Measurements from ENCODE around the gene ACTN3.

The ACTN3 gene

DNA sequence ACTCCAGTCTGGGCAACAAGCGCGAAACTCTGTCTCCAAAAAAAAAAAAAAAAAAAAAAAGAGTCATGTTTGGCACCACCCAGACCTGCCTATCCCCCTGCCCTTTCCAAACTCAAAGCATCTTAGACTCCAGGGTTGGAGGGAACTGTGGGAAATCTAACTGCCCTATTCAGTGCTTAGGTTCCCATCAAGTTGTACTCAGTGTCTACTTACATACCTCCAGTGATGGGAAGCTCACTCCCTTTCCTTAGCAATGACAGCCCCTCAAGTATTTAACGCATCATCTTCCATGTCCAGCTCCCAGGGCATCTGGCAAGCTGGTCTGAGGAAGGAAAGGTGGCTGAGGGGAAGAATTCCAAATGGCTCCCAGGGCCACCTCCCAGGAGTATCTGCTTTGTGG lies 3.0 kb downstream of the ACTN3 start:
- no peak for TF ChIP-seq POLR2A (IDR thresholded peaks at IDR 0.05; ENCODE audit: low read depth, low read length)
- DNase-seq (ENCODE audit: insufficient read length, low spot score) (no peak), FAIRE-seq (no peak)

DNA sequence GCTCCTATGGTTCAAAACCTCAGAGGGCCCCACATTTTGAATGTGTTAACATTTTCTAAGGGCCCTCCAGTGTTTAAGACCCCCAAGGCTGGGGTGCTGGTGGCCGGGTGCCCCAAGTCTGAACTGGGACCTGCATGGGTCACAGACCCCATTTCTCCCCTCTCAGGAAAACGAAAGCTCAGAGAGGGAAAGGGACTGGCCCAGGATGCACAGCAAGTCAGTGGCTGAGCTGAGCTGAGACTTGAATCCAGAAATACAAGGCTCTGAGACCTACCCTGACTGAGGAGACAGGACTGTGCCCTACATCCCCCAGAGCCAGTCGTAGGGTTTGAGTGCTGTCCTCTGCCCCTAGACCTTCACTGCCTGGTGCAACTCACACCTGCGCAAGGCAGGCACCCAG lies 4.2 kb downstream of the ACTN3 start:
- no peak for TF ChIP-seq POLR2A (IDR thresholded peaks at IDR 0.05; ENCODE audit: low read depth, low read length)
- DNase-seq (ENCODE audit: insufficient read length, low spot score) (no peak), FAIRE-seq (no peak)

DNA sequence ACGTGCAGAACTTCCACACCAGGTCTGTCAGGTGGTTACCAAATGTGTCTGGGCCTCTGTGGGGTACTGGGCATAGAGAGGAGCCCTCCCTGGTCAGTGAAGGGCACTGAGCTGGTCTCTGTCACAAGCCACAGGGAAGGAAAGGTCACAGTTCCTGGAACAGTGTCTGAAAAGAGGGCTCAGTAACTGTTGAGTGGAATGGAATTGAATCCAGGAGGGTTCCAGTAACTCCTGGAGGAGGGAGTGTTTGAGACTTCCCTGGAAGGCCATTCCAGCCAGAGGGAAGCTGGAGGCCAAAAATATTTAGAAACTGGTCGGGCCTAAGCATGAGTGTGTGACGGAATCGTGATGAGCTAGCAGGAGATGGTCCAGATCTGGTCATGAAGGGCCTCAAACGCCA lies 7.9 kb downstream of the ACTN3 start:
- no peak for TF ChIP-seq POLR2A (IDR thresholded peaks at IDR 0.05; ENCODE audit: low read depth, low read length)
- DNase-seq (ENCODE audit: insufficient read length, low spot score) (no peak), FAIRE-seq (no peak)

DNA sequence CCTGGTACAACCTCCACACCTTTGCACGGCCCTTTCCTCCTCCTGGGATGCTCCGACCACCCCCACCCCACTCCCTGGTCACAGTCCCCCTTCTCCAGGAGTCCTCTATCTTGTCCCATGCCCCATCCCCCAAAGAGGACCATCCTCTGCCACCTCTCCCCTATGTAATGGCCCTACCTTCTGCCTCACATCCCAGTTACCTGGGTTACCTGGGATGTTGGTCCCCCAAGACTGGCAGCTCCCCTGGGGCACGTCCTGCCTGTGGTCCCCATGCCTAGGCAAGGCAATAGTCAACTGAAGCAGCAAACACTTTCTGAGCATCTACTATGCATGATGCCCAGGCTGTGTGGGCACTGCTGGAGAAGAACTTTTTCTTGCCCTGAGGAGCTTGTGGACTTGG lies 8.7 kb downstream of the ACTN3 start:
- no peak for TF ChIP-seq POLR2A (IDR thresholded peaks at IDR 0.05; ENCODE audit: low read depth, low read length)
- DNase-seq (ENCODE audit: insufficient read length, low spot score) (no peak), FAIRE-seq (no peak)

DNA sequence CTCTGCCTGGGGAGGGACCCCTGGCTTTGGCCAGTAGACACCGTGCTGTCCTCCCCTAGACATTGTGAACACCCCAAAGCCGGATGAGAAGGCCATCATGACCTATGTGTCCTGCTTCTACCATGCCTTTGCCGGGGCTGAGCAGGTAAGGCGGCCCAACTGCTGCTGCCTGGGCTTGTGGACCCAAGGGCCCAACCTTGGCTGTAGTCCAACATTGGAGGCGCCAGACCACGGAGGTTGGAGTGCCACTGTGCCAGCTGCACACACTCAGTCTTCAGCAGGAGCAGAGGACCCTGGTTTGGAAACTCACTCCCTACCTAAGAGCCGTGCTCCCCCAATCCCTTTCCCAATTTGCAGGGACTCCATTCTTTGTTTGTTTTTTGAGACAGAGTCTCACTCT lies 9.4 kb downstream of the ACTN3 start:
- no peak for TF ChIP-seq POLR2A (IDR thresholded peaks at IDR 0.05; ENCODE audit: low read depth, low read length)
- FAIRE-seq (no peak), DNase-seq (ENCODE audit: insufficient read length, low spot score) (no peak)

DNA sequence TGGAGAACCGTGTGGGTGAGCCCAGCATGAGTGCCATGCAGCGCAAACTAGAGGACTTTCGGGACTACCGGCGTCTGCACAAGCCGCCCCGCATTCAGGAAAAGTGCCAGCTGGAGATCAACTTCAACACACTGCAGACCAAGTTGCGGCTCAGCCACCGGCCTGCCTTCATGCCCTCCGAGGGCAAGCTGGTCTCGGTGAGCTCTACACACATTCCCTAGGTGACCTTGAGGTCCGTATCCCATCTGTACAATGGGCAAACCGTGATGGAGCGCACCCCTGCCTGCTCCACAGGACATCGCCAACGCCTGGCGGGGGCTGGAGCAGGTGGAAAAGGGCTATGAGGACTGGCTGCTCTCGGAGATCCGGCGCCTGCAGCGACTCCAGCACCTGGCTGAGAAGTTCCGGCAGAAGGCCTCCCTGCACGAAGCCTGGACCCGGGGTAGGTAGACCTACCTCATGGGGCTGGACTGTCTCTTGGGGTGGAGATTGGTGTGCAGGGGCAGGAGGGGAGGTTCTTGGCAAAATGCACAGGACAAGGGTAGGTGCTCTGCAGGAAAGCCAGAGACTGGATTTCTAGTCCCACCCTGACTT lies 11.1 kb downstream of the ACTN3 start:
- FAIRE-seq: no peak
- TF ChIP-seq POLR2A (IDR thresholded peaks at IDR 0.05; ENCODE audit: low read depth, low read length): no peak
- DNase-seq (ENCODE audit: insufficient read length, low spot score): no peak

DNA sequence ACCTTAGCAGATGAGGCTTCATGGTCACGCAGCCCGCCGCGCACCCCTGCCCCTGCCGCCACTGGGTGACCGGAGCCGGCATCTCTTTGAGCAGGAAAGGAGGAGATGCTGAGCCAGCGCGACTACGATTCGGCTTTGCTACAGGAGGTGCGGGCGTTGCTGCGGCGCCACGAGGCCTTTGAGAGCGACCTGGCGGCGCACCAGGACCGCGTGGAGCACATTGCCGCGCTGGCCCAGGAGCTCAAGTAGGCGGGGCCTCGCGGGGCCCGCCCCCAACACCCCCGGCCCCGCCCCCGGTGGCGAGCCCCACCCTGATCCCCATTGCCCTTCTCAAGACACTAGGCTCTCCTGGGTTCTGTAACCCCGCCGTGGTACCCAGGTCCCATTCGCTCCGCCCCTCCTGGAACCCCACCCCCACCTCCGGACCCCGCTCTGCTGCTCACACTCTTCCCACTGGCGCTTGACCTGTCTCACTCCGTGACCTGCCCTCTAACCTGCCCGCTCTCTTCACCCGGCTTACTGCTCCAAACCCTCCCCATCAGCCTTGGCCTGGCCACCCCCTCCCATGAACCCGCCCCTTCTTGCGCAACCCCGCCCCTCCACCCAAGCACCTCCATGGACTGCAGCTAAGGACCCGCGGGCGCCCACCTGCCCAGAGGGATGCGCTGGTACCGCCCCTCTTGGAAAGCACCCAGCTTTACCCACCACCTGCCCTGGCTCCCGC lies 12.6 kb downstream of the ACTN3 start:
- FAIRE-seq (no peak), DNase-seq (ENCODE audit: insufficient read length, low spot score) (no peak)
- TF ChIP-seq POLR2A (IDR thresholded peaks at IDR 0.05; ENCODE audit: low read depth, low read length): no peak

DNA sequence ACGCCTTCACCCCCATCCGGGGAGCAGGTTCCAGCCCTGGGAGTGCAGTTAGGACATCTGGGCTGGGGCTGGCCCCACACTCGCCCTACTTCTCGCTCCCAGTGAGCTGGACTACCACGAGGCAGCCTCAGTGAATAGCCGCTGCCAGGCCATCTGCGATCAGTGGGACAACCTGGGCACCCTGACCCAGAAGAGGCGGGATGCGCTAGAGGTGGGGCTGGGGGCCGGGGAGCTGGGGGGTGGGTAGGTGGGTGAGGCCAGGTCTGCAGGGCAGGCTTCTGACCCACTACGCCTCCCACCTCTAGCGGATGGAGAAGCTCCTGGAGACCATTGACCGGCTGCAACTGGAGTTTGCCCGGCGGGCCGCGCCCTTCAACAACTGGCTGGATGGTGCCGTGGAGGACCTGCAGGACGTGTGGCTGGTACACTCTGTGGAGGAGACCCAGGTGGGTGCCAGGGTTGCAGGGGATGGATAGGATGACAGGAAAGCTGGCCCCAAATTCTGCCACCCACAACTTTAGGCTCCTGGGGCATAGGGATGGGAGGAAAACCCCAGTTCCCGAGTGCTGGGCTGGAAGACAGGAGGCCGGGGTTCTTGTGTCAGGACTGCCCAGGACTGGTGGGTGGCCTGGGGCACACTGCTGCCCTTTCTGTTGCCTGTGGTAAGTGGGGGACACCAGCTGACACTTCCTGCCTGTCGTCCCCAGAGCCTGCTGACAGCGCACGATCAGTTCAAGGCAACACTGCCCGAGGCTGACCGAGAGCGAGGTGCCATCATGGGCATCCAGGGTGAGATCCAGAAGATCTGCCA lies 13.4 kb downstream of the ACTN3 start:
- no peak for FAIRE-seq
- no peak for TF ChIP-seq POLR2A (IDR thresholded peaks at IDR 0.05; ENCODE audit: low read depth, low read length)
- no peak for DNase-seq (ENCODE audit: insufficient read length, low spot score)

DNA sequence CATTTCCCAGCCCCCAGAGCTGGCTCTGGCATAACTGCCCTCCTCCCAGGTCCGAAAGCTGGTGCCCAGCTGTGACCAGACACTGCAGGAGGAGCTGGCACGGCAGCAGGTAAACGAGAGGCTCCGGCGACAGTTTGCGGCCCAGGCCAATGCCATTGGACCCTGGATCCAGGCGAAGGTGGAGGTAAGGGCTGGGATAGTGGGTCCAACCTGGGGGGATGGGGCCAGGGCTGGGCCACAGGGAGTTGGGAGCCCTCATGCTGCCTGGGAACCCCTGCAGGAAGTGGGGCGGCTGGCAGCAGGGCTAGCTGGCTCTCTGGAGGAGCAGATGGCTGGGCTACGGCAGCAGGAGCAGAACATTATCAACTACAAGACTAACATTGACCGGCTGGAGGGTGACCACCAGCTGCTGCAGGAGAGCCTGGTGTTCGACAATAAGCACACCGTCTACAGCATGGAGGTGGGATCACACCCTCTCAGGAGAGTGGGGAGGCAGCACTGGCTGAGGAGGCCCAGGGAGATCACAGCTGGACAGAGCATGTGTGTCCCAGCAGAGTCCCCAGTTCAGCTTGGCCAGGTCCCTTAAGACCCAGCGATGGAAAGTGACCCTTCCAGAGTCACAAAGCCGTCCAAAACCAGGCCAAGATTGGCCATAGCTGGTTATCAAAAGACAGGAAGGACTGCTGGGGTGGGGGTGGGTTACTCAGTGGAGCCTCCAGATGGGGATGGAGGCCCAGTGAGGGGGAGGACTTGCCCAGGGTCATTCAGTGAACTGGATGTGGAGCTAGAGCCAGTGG lies 14.7 kb downstream of the ACTN3 start:
- DNase-seq (ENCODE audit: insufficient read length, low spot score) (no peak), FAIRE-seq (no peak)
- TF ChIP-seq POLR2A (IDR thresholded peaks at IDR 0.05; ENCODE audit: low read depth, low read length): no peak

DNA sequence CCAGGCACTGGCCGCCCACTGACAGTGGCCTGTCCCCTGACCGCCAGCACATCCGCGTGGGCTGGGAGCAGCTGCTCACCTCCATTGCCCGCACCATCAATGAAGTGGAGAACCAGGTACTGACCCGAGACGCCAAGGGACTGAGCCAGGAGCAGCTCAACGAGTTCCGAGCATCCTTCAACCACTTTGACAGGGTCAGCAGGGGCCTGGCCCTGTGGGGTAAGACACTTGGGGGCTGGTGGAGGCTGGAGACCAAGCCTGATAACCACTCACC lies 15.2 kb downstream of the ACTN3 start:
- FAIRE-seq (no peak), DNase-seq (ENCODE audit: insufficient read length, low spot score) (no peak)
- TF ChIP-seq POLR2A (IDR thresholded peaks at IDR 0.05; ENCODE audit: low read depth, low read length): no peak

DNA sequence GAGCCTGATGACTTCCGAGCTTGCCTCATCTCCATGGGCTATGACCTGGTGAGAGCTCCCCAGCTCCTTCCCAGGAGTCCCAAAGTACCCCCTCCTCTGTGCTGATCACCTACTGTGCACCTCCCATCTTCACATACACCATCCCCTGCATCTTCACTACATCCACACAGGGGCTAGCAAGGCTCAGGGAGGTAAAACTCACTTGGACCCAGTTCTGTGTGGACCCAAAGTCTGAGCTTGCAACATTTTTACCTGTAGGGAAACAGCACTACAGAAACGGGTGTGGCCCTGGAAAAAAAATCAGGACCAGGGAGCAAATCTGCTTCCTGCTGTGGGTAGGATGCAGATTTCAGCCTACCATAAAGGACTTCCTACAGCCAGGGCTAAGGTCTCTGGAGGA lies 15.6 kb downstream of the ACTN3 start:
- no peak for FAIRE-seq
- no peak for DNase-seq (ENCODE audit: insufficient read length, low spot score)
- TF ChIP-seq POLR2A (IDR thresholded peaks at IDR 0.05; ENCODE audit: low read depth, low read length): no peak

DNA sequence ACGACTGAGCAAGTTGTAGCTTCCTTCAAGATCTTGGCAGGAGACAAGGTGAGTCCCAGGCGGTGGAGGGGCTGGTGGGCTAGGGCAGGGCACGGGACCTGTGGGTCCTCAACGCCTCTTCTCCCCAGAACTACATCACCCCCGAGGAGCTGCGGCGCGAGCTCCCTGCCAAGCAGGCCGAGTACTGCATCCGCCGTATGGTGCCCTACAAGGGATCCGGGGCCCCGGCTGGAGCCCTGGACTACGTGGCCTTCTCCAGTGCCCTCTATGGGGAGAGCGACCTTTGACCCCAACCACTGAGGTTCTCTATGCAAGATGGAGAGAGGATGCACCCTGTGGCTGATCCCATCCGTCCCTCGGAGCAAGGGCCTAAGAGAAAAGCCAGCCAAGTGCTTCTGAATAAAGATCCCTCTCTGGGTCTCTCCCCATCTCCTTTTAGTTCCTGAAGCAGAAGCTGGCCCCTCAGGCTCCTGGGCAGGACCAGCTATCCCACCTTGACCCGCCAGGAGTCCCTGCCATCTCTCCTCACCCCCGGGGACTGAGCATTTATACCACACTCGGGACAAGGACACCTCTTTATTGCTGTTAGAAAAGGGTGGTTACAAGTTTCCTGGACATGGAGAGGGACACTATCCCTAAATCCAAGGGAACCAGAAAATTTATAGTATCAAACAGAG lies 16.3 kb downstream of the ACTN3 start:
- TF ChIP-seq POLR2A (IDR thresholded peaks at IDR 0.05; ENCODE audit: low read depth, low read length): no peak
- DNase-seq (ENCODE audit: insufficient read length, low spot score): no peak
- FAIRE-seq: no peak

DNA sequence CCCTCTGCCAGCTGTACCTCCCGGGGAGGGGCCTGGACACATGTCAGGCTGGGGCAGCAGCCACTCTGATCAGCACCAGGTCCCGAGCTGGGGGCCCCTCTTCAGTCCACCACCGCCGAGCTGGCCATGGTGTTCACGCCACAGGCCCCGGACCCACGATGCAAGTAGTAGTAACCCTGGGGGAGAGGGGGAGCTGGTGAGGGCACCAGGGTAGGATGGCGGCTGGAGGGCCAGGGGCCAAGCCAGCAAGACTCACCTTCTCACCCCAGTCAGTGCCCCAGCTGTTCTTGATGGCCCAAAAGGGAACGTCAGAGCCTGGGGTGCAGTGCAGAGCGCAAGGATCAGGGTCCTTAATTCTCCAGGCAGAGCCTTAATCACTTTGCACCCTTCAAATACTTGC lies 17.1 kb downstream of the ACTN3 start:
- DNase-seq (ENCODE audit: insufficient read length, low spot score) (no peak), FAIRE-seq (no peak)
- no peak for TF ChIP-seq POLR2A (IDR thresholded peaks at IDR 0.05; ENCODE audit: low read depth, low read length)

DNA sequence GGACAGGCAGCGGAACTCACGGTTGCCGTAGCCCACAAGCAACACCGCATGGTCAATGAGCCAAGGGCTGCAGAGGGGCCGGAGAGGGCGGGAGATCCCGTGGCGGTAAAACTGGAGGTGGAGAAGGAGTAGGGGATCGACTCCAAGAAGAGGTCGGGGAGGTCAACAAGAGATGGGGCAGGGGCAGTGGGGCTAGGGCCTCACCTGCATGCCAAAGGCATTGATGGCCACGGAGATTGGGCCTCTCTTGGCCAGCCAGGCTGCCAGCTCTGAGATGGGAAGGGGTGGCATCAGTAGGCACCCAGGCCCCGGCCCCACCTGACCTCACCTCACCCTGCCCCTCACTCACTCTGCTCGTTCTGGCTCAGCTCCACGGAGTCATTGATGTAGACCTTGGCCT lies 17.8 kb downstream of the ACTN3 start:
- TF ChIP-seq POLR2A (IDR thresholded peaks at IDR 0.05; ENCODE audit: low read depth, low read length): no peak
- DNase-seq (ENCODE audit: insufficient read length, low spot score) (no peak), FAIRE-seq (no peak)
